ENCODE measurements around the gene PDE9A. TPM values are rescaled to one million over a fixed set of nuclear protein-coding genes. Genes with fewer than 3 reads are reported as not detected.

The PDE9A gene
- total RNA-seq, 1 donor from 2014 or later: 31.4 TPM

DNA sequence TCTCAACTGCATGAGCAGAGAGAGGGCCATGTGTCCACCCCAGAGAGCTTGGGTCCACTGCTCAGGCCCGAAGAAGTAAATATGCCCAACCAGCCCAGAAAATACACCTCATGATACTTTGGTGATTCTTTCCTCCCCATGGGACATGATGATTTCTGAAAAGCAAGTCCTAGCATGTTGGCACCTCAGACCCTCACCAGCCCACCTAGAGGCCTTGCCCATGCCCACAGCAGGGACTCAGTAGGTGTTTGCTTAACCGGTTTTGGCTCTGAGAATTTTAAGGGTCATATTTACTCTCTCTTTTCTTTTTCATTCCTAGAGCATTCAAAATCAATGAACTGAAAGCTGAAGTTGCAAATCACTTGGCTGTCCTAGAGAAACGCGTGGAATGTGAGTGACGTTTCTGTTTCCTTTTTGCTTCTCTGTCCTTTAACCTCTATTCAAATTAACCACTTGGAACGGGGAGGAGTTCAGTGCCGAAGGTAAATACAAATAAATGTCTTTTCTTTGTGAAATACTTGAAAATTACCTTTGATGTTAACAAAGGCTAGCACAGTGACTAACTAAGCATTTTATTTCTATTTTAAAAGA, 79.7 kb downstream of the PDE9A start:
- Mint-ChIP-seq H3K27ac (ENCODE audit: unreplicated experiment) (peak overlapping the region; percentile 92), H3K9me3 (peaks cover 5% of the 10 kb centered on the region), H3K4me3 (peak overlapping the region; percentile 17), H3K27me3 (ENCODE audit: low read depth) (no peaks in the 10 kb centered on the region), H3K4me1 (peaks cover 33% of the 10 kb centered on the region), H3K36me3 (ENCODE audit: low read depth) (peaks cover 26% of the 10 kb centered on the region)
- no peak for DNase-seq (ENCODE audit: low read depth, low spot score)
- TF ChIP-seq, protein P1, sequence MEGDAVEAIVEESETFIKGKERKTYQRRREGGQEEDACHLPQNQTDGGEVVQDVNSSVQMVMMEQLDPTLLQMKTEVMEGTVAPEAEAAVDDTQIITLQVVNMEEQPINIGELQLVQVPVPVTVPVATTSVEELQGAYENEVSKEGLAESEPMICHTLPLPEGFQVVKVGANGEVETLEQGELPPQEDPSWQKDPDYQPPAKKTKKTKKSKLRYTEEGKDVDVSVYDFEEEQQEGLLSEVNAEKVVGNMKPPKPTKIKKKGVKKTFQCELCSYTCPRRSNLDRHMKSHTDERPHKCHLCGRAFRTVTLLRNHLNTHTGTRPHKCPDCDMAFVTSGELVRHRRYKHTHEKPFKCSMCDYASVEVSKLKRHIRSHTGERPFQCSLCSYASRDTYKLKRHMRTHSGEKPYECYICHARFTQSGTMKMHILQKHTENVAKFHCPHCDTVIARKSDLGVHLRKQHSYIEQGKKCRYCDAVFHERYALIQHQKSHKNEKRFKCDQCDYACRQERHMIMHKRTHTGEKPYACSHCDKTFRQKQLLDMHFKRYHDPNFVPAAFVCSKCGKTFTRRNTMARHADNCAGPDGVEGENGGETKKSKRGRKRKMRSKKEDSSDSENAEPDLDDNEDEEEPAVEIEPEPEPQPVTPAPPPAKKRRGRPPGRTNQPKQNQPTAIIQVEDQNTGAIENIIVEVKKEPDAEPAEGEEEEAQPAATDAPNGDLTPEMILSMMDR (conservative IDR thresholded peaks at IDR 0.05): no peak

GRCh38 chr21:42733874-42734273, 80.5 kb downstream of the PDE9A start:
- peaks cover 25% of the 10 kb centered on the region for H3K36me3 Mint-ChIP-seq (ENCODE audit: low read depth)

GRCh38 chr21:42734323-42734971, 81.0 kb downstream of the PDE9A start:
- H3K27ac Mint-ChIP-seq (ENCODE audit: unreplicated experiment): peak overlapping the region; percentile 40
- H3K27me3 Mint-ChIP-seq (ENCODE audit: low read depth): no peaks in the 10 kb centered on the region
- peaks cover 20% of the 10 kb centered on the region for H3K36me3 Mint-ChIP-seq (ENCODE audit: low read depth)
- no peak for DNase-seq (ENCODE audit: low read depth, low spot score)
- peaks cover 4% of the 10 kb centered on the region for H3K9me3 Mint-ChIP-seq
- no peak overlapping the region for H3K4me3 Mint-ChIP-seq
- TF ChIP-seq, protein P1 (conservative IDR thresholded peaks at IDR 0.05): no peak
- H3K4me1 Mint-ChIP-seq: peaks cover 39% of the 10 kb centered on the region

More at GRCh38 chr21:42733874-42734273, 80.5 kb downstream of the PDE9A start:
- Mint-ChIP-seq H3K4me1 (peaks cover 39% of the 10 kb centered on the region), H3K9me3 (peaks cover 5% of the 10 kb centered on the region), H3K27ac (ENCODE audit: unreplicated experiment) (peak overlapping the region; percentile 40), H3K27me3 (ENCODE audit: low read depth) (no peaks in the 10 kb centered on the region), H3K4me3 (no peak overlapping the region)
- TF ChIP-seq, protein P1 (conservative IDR thresholded peaks at IDR 0.05): no peak
- no peak for DNase-seq (ENCODE audit: low read depth, low spot score)

DNA sequence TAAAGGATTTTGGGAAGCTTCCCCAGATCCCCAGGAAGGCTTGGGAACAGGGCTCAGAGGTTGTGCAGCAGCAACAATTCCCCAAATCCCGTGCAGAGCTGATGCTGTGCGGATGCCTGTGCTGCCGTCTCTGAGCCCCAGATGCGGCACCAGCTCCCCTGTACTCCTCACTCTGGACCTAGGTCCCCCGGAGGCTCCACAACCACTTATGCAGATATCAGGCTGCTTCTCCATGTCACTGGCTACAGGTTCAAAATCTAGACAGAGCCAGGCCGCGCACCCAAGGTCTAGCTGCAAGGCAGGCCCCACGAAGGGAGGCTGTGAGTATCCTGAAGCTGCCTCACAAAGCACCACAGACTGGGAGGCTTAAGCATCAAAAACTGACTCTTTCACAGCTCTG, 81.6 kb downstream of the PDE9A start:
- no peaks in the 10 kb centered on the region for H3K9me3 Mint-ChIP-seq
- peaks cover 16% of the 10 kb centered on the region for H3K36me3 Mint-ChIP-seq (ENCODE audit: low read depth)
- no peak for DNase-seq (ENCODE audit: low read depth, low spot score)
- H3K27me3 Mint-ChIP-seq (ENCODE audit: low read depth): no peaks in the 10 kb centered on the region
- H3K4me1 Mint-ChIP-seq: peaks cover 39% of the 10 kb centered on the region
- H3K27ac Mint-ChIP-seq (ENCODE audit: unreplicated experiment): no peak overlapping the region
- TF ChIP-seq, protein P1 (conservative IDR thresholded peaks at IDR 0.05): no peak
- no peak overlapping the region for H3K4me3 Mint-ChIP-seq

DNA sequence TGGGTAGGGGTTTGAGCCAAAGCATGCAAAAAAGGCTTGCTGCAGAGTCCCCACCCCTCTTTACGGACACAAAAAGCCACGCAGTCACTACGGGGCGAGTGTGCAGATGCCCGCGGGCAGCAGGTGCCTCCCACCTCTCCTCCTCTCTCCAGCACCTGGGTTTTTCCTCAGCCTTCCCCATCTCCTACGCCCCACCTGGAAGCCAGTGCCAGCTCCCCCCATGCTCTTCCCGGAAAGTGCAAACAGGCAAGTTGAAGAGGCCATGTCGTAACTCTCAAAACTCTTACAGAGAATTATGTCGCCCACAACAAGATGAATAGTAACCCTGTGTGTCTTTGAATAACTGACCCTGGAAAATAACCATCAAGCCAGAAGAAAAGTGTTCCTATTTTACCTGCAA, 82.5 kb downstream of the PDE9A start:
- peaks cover 16% of the 10 kb centered on the region for H3K36me3 Mint-ChIP-seq (ENCODE audit: low read depth)
- H3K9me3 Mint-ChIP-seq: no peaks in the 10 kb centered on the region
- DNase-seq (ENCODE audit: low read depth, low spot score): no peak
- TF ChIP-seq, protein P1 (conservative IDR thresholded peaks at IDR 0.05): no peak
- H3K27me3 Mint-ChIP-seq (ENCODE audit: low read depth): no peaks in the 10 kb centered on the region
- H3K4me1 Mint-ChIP-seq: peaks cover 39% of the 10 kb centered on the region
- H3K4me3 Mint-ChIP-seq: no peak overlapping the region
- no peak overlapping the region for H3K27ac Mint-ChIP-seq (ENCODE audit: unreplicated experiment)

Data from neural crest cell (in vitro differentiated cells).